ENCODE measurements around the gene ARHGAP42.

Gene ARHGAP42

GRCh38 chr11:100808904-100809491 lies 121.9 kb downstream of the ARHGAP42 start:
- DNase-seq, result no peak

- no peak for DNase-seq
These were observed 123.1 kb downstream of the ARHGAP42 start for GRCh38 chr11:100810146-100810545.

- no peak for DNase-seq
These were observed 123.6 kb downstream of the ARHGAP42 start for GRCh38 chr11:100810666-100811065.

- DNase-seq, result no peak
These were observed 125.4 kb downstream of the ARHGAP42 start for GRCh38 chr11:100812517-100812916.

- no peak for DNase-seq
These were observed 128.8 kb downstream of the ARHGAP42 start for GRCh38 chr11:100815787-100816330.

- DNase-seq, result no peak
These were observed 129.7 kb downstream of the ARHGAP42 start for GRCh38 chr11:100816823-100817222.

GRCh38 chr11:100817620-100818019 lies 130.5 kb downstream of the ARHGAP42 start:
- no peak for DNase-seq

- DNase-seq, result no peak
These were observed 133.5 kb downstream of the ARHGAP42 start for GRCh38 chr11:100820621-100821020.

- no peak for DNase-seq
These were observed 134.1 kb downstream of the ARHGAP42 start for GRCh38 chr11:100821198-100821597.

- DNase-seq, result no peak
These were observed 136.3 kb downstream of the ARHGAP42 start for GRCh38 chr11:100823360-100823759.

- no peak for DNase-seq
These were observed 137.1 kb downstream of the ARHGAP42 start for GRCh38 chr11:100824041-100824809.

GRCh38 chr11:100825626-100826025 lies 138.5 kb downstream of the ARHGAP42 start:
- DNase-seq, result no peak

GRCh38 chr11:100827934-100828661 lies 141.0 kb downstream of the ARHGAP42 start:
- DNase-seq, result no peak

GRCh38 chr11:100830274-100830673 lies 143.2 kb downstream of the ARHGAP42 start:
- no peak for DNase-seq

- no peak for DNase-seq
These were observed 144.1 kb downstream of the ARHGAP42 start for GRCh38 chr11:100830978-100831732.

- no peak for DNase-seq
These were observed 144.9 kb downstream of the ARHGAP42 start for GRCh38 chr11:100831929-100832494.

- no peak for DNase-seq
These were observed 145.7 kb downstream of the ARHGAP42 start for GRCh38 chr11:100832829-100833228.

GRCh38 chr11:100833276-100833675 lies 146.2 kb downstream of the ARHGAP42 start:
- no peak for DNase-seq

- no peak for DNase-seq
These were observed 148.8 kb downstream of the ARHGAP42 start for GRCh38 chr11:100835854-100836253.

- no peak for DNase-seq
These were observed 150.2 kb downstream of the ARHGAP42 start for GRCh38 chr11:100837311-100837710.

- no peak for DNase-seq
These were observed 154.8 kb downstream of the ARHGAP42 start for GRCh38 chr11:100841711-100842407.

GRCh38 chr11:100847696-100848216 lies 160.7 kb downstream of the ARHGAP42 start:
- DNase-seq, result no peak

Data from activated naive CD4-positive, alpha-beta T cell treated with anti-CD3 and anti-CD28 coated beads, Interleukin-2, amount 50 U/mL, for 16 hours (primary cell).